Lower leg skin (tissue), 4 donors: ENCODE data around the gene TNS3. TPM values are rescaled to one million over a fixed set of nuclear protein-coding genes. Genes with fewer than 3 reads are reported as not detected.

ENCODE experiments used
- DNase-seq, 2 donors: peaks; one replicate each; pipeline ENCODE4 v3.0.0-alpha.2; 2019; ENCODE audit warnings: low spot score in 2 of 2
- H3K4me3 ChIP-seq: fragments of 200-600 bp; sonication (generic); 2 replicates; pipeline ENCODE4 v1.5.1; 2017; ENCODE audit warnings: mild to moderate bottlenecking, low read depth; ENCODE audit not compliant: poor library complexity, severe bottlenecking
- CTCF ChIP-seq, 3 donors: fragments of 450-650 bp; IDR thresholded peaks; one replicate each; pipeline ENCODE4 v1.5.1; 2016; ENCODE audit warnings: antibody characterized with exemption in 3 of 3, mild to moderate bottlenecking in 3 of 3, moderate library complexity in 2 of 3
- POLR2A ChIP-seq, 2 donors: fragments of 450-650 bp; IDR thresholded peaks; one replicate each; pipeline ENCODE4 v1.6.1; 2016 to 2017; ENCODE audit warnings: antibody characterized with exemption in 2 of 2, mild to moderate bottlenecking in 1 of 2, moderate library complexity in 1 of 2
- WGBS, 2 donors: methylation state at CpG; one replicate each; pipeline ENCODE4 v1.1.5; 2018; 5-methylcytosine and 5-hydroxymethylcytosine counted together
- intact Hi-C: fragments of 100-400 bp; cut with DNase I; formaldehyde crosslinking; loops from one replicate; pipeline ENCODE4 v1.15.0; 2023; ENCODE audit warnings: low total_unique reads
- total RNA-seq, 4 donors: library from RNA; depleted of rRNA; stranded (reverse); fragments of >200 nt; gene quantifications; one replicate each; pipeline ENCODE4 v1.1.0, GENCODE V29; 2016

The TNS3 gene
- total RNA-seq, 4 donors from 2014 or later: 19.5 to 33.9 (median 25.5) TPM

DNA sequence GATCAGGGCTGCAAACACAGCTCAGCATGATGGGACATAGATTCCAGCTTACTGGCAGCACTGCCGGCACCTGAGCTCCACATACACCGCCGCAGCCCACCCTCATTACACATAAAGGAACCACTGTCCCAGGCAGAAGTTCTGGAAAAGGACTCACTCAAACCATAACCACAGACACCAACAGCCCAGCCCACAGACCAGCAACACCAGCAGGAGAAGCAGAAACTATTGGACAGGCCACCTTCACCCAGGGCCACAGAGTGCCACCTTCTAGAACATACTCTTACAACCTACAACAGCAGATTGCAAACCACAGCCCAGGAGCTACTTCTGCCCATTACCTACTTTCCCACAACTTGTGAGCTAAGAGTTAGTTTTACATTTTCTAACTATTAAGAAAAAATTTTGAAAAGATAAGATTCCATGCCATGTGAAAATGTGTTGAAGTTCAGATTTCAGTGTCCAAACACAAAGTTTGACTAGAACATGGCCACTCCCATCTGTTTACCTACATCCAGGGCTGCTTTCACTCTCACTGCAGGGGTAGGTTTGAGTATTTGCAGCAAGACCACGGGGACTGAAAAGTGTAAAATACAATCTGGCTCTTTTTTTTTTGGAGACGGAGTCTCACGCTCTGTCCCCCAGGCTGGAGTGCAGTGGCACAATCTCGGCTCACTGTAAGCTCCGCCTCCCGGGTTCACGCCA is 153.0 kb downstream of the TNS3 start:
- TF ChIP-seq POLR2A (IDR thresholded peaks at IDR 0.05) (no peak), CTCF (IDR thresholded peaks at IDR 0.05) (no peak)
- intact Hi-C loops: loop anchor here (10.0 kb wide), 1 partner anchor 144 kb away; no protein-coding TSS in a partner anchor
- no peak overlapping the region for H3K4me3 ChIP-seq
- 85 to 92% methylated on average over 10 of the region's 10 CpGs for WGBS, 2 donors
- no peak for DNase-seq

- TF ChIP-seq CTCF (IDR thresholded peaks at IDR 0.05) (no peak), POLR2A (IDR thresholded peaks at IDR 0.05) (no peak)
- no peak for DNase-seq
- WGBS, 2 donors: 65 to 70% methylated on average over 12 of the region's 12 CpGs
- intact Hi-C loops: loop anchor here (10.0 kb wide), 1 partner anchor 143 kb away; no protein-coding TSS in a partner anchor
- H3K4me3 ChIP-seq: no peak overlapping the region
Measured at GRCh38 chr7:47428052-47428767, 153.7 kb downstream of the TNS3 start.

- intact Hi-C loops: loop anchor here (10.0 kb wide), 1 partner anchor 142 kb away; no protein-coding TSS in a partner anchor
- TF ChIP-seq CTCF (IDR thresholded peaks at IDR 0.05) (no peak), POLR2A (IDR thresholded peaks at IDR 0.05) (no peak)
- H3K4me3 ChIP-seq: no peak overlapping the region
- DNase-seq: no peak
- WGBS, 2 donors: 54 to 61% methylated on average over 6 of the region's 6 CpGs
Measured at GRCh38 chr7:47427051-47427643, 154.8 kb downstream of the TNS3 start.

- no peak overlapping the region for H3K4me3 ChIP-seq
- no peak for TF ChIP-seq POLR2A (IDR thresholded peaks at IDR 0.05)
- no peak for TF ChIP-seq CTCF (IDR thresholded peaks at IDR 0.05)
- intact Hi-C loops: loop anchor here (10.0 kb wide), 1 partner anchor 140 kb away; no protein-coding TSS in a partner anchor
- DNase-seq: no peak
- WGBS, 2 donors: 88 to 89% methylated on average over 3 to 4 of the region's 4 CpGs
Measured at GRCh38 chr7:47424523-47424922, 157.4 kb downstream of the TNS3 start.

DNA sequence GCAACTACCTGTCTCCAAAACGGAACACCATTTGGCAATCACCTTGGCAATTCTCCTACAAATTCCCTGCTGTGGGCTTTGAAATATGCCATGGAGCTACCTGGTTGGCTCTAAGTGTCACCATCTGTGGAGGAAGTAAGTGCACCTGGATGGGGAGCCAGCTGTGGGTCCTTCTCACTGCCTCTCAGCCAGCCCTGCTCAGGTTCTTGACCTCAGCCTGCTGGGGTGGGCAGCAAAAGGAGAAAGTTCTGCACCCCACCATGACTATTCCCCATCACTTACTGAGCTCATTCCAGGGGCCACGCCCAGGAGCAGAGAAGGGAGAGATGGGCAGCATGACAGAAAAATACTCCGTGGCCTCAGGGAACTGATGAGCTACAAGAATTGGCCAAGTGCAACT is 158.7 kb downstream of the TNS3 start:
- intact Hi-C loops: loop anchor here (10.0 kb wide), 1 partner anchor 138 kb away; no protein-coding TSS in a partner anchor
- H3K4me3 ChIP-seq: no peak overlapping the region
- WGBS, 2 donors: 41 to 61% methylated on average over 3 of the region's 3 CpGs
- TF ChIP-seq POLR2A (IDR thresholded peaks at IDR 0.05) (no peak), CTCF (IDR thresholded peaks at IDR 0.05) (no peak)
- peak in 1 of 2 donors; percentile 75 for DNase-seq
